GM12878 (cell line): ENCODE measurements around the gene HOXC9. TPM values are rescaled to one million over a fixed set of nuclear protein-coding genes. Genes with fewer than 3 reads are reported as not detected.

Experiments
- ATAC-seq: fragments of 200-7000 bp; cut with Tn5 transposase; 3 replicates; pipeline ENCODE4 v1.9.1; 2020; ENCODE audit warnings: mild to moderate bottlenecking, moderate library complexity
- BruUV-seq: library from RNA; stranded (reverse); fragments of 400-500 nt; replicated peaks from 2 replicates; lab custom pipeline; 2021; lab: Mats Ljungman, UMichigan
- CTCF ChIA-PET: fragments of 300-600 bp; sonication (Branson Sonifier 250); formaldehyde crosslinking; extraction: SDS; loops from one replicate; lab custom pipeline; 2021; ENCODE audit warnings: inconsistent platforms; lab: Yijun Ruan, JAX
- POLR2A ChIA-PET: fragments of 350-600 bp; formaldehyde crosslinking; extraction: SDS; loops from one replicate; lab custom pipeline; 2021; ENCODE audit warnings: inconsistent platforms; lab: Charles Lee
- RAD21 ChIA-PET: fragments of 300-600 bp; sonication (Branson Sonifier 250); formaldehyde crosslinking; loops from one replicate; lab custom pipeline; 2023; ENCODE audit warnings: antibody characterized with exemption; ENCODE audit not compliant: unreplicated experiment; lab: Charles Lee
- SMC1A ChIA-PET: fragments of 300-600 bp; sonication (Branson Sonifier 250); formaldehyde crosslinking; loops from one replicate; lab custom pipeline; 2023; ENCODE audit not compliant: unreplicated experiment, uncharacterized antibody; lab: Charles Lee
- DNase-seq: peaks from one replicate; pipeline ENCODE4 v3.0.0-alpha.2; 2011; ENCODE audit warnings: low read depth, low spot score
- FAIRE-seq: peaks from 3 replicates; lab custom pipeline; 2011; peaks lifted over from hg19 to GRCh38; lab: Jason Lieb, UNC
- H2AFZ ChIP-seq: 2 replicates; pipeline ENCODE4 v1.6.0; 2011; ENCODE audit warnings: low read depth, low read length, control low read depth; ENCODE audit not compliant: control insufficient read depth
- H3K27ac ChIP-seq: 2 replicates; pipeline ENCODE4 v1.5.1; 2011; ENCODE audit warnings: control low read depth; ENCODE audit not compliant: control insufficient read depth, insufficient read depth
- H3K27me3 ChIP-seq, 2 experiments: replicated peaks in 1 of 2; 2 replicates each; pipeline versions ENCODE4 v1.6.0 to v1.6.1; 2011; ENCODE audit warnings: low read length in 1 of 2; ENCODE audit not compliant: control insufficient read depth in 2 of 2, insufficient read depth in 2 of 2
- H3K36me3 ChIP-seq, 2 experiments: 2 replicates each; pipeline ENCODE4 v1.5.1; 2011; ENCODE audit warnings: low read length in 1 of 2; ENCODE audit not compliant: control insufficient read depth in 2 of 2, insufficient read depth in 2 of 2
- H3K4me1 ChIP-seq: 2 replicates; pipeline ENCODE4 v1.6.1; 2011; ENCODE audit warnings: mild to moderate bottlenecking, low read length, moderate library complexity, mixed read lengths; ENCODE audit not compliant: control insufficient read depth, insufficient read depth
- H3K4me2 ChIP-seq: 2 replicates; pipeline ENCODE4 v1.6.0; 2011; ENCODE audit warnings: control low read depth; ENCODE audit not compliant: control insufficient read depth, insufficient read depth
- H3K4me3 ChIP-seq: fragments of 200-600 bp; sonication (generic); 2 replicates; pipeline ENCODE4 v1.5.1; 2016
- H3K79me2 ChIP-seq: 2 replicates; pipeline ENCODE4 v1.6.0; 2011; ENCODE audit warnings: low read length; ENCODE audit not compliant: control insufficient read depth, insufficient read depth
- H3K9ac ChIP-seq: 2 replicates; pipeline ENCODE4 v1.8.0; 2011; ENCODE audit warnings: low read length, control low read depth, mixed read lengths; ENCODE audit not compliant: control insufficient read depth, insufficient read depth
- H3K9me3 ChIP-seq: replicated peaks from 3 replicates; pipeline ENCODE4 v1.5.1; 2011; ENCODE audit warnings: mild to moderate bottlenecking, low read length; ENCODE audit not compliant: control insufficient read depth, insufficient read depth
- H4K20me1 ChIP-seq: 2 replicates; pipeline ENCODE4 v1.6.0; 2011; ENCODE audit not compliant: control insufficient read depth, insufficient read depth
- BMI1 ChIP-seq: fragments of 450-650 bp; IDR thresholded peaks from 2 replicates; pipeline ENCODE4 v1.6.1; 2016; ENCODE audit warnings: mild to moderate bottlenecking, moderate library complexity, borderline replicate concordance
- EGR1 ChIP-seq, 2 experiments: IDR thresholded peaks; 1 replicate in 1 of 2; 2 replicates in 1 of 2; pipeline ENCODE4 v1.6.1; 2011 to 2012; ENCODE audit warnings: low read depth in 2 of 2, low read length in 2 of 2, borderline replicate concordance in 1 of 2, mild to moderate bottlenecking in 1 of 2, moderate library complexity in 1 of 2
- KAT2A ChIP-seq: conservative IDR thresholded peaks from 2 replicates; pipeline ENCODE4 v1.6.1; 2011; ENCODE audit warnings: low read depth, low read length; ENCODE audit not compliant: control insufficient read depth
- MYC ChIP-seq: IDR thresholded peaks from 2 replicates; pipeline ENCODE4 v1.6.1; 2011; ENCODE audit warnings: mild to moderate bottlenecking, low read length, moderate library complexity, inconsistent platforms; ENCODE audit not compliant: insufficient read depth, insufficient replicate concordance, insufficient read length, severe bottlenecking
- RCOR1 ChIP-seq: conservative IDR thresholded peaks from 2 replicates; pipeline ENCODE4 v1.6.1; 2012; ENCODE audit warnings: low read depth, low read length, improper control_type of control experiment
- RUNX3 ChIP-seq: IDR thresholded peaks from 2 replicates; pipeline ENCODE4 v1.6.1; 2012; ENCODE audit warnings: low read length, inconsistent platforms
- SUZ12 ChIP-seq: fragments of 200-600 bp; sonication (generic); IDR thresholded peaks from one replicate; pipeline ENCODE4 v1.6.1; 2018; ENCODE audit warnings: antibody characterized with exemption, mild to moderate bottlenecking; ENCODE audit not compliant: unreplicated experiment
- ZSCAN29 ChIP-seq: fragments of 450-650 bp; IDR thresholded peaks from 2 replicates; pipeline ENCODE4 v1.6.1; 2017; ENCODE audit warnings: mild to moderate bottlenecking, moderate library complexity
- WGBS: methylation state at CpG from one replicate; pipeline ENCODE4 v1.1.6; 2016; ENCODE audit warnings: low lambda C conversion rate; ENCODE audit not compliant: insufficient replicate concordance, insufficient coverage; ENCODE audit errors: missing lambda C conversion rate; 5-methylcytosine and 5-hydroxymethylcytosine counted together
- in situ Hi-C: fragments of 300-500 bp; cut with MboI; formaldehyde crosslinking; loops from 9 replicates; pipeline ENCODE4 v1.14.3; 2018; ENCODE audit warnings: mixed read lengths
- intact Hi-C: fragments of 100-400 bp; cut with micrococcal nuclease; formaldehyde crosslinking; loops from one replicate; pipeline ENCODE4 v1.14.2; 2022; ENCODE audit not compliant: unreplicated experiment
- polyA plus RNA-seq, 11 experiments: library from polyadenylated mRNA; depleted of rRNA in 4 of 11; unstranded in 6 of 11; stranded (reverse) in 5 of 11; fragments of >200 nt; fragmentation: Nextera tagmentation in 4 of 11; fragmentation: Illumina TruSeq in 1 of 11; extraction: Ambion mirVana in 4 of 11; extraction: Trizol in 1 of 11; gene quantifications; 1 replicate in 1 of 11; 2 replicates in 10 of 11; pipeline versions ENCODE4 v1.2.1 to v1.2.3, GENCODE V29; 2011 to 2016; ENCODE audit warnings: inconsistent platforms in 2 of 11, missing spikeins in 2 of 11, low read depth in 1 of 11
- total RNA-seq, 4 experiments: library from RNA; depleted of rRNA in 3 of 4; stranded (reverse); fragments of >200 nt in 3 of 4; fragmentation: Illumina TruSeq in 1 of 4; extraction: Trizol in 1 of 4; gene quantifications; 2 replicates each; pipeline versions ENCODE4 v1.2.1 to v1.2.3, GENCODE V29; 2013 to 2021
- TF ChIP-seq, protein P1 (sequence below): fragments of 150-350 bp; IDR thresholded peaks from 2 replicates; pipeline ENCODE4 v1.6.1; 2016; ENCODE audit warnings: low read depth, low read length
- TF ChIP-seq, protein P2 (sequence below): IDR thresholded peaks from 2 replicates; pipeline ENCODE4 v1.6.1; 2012; ENCODE audit warnings: low read length, inconsistent platforms
- TF ChIP-seq, protein P3 (sequence below): fragments of 450-650 bp; IDR thresholded peaks from 2 replicates; pipeline ENCODE4 v1.6.1; 2014; ENCODE audit warnings: mild to moderate bottlenecking

The HOXC9 gene
- total and polyA plus RNA-seq, 10 of the 15 experiments (the other 5 are each of a cell fraction or from before 2014, with no cell fraction given), result not detected

GRCh38 chr12:53985994-53986685 is 13.8 kb upstream of the HOXC9 start:
- in situ Hi-C loops, result no loop called here
- H2AFZ ChIP-seq, result no peak overlapping the region
- DNase-seq (no peak), FAIRE-seq (no peak), ATAC-seq (peak; percentile 64)
- peak overlapping the region; percentile 57; the same call in 1 of the 2 replicates for H3K4me2 ChIP-seq
- no peak overlapping the region for H3K27ac ChIP-seq
- SMC1A ChIA-PET, result interaction anchor here (0.6 to 4.5 kb wide), 10 partner anchors 10 to 229 kb away, joined by 3 to 29 read pairs (median 5); partner anchors contain the start of genes HOXC5 and HOXC9
- no peaks in the 10 kb centered on the region for H3K9me3 ChIP-seq
- H3K4me3 ChIP-seq, result no peak overlapping the region
- H3K36me3 ChIP-seq, result no peaks in the 10 kb centered on the region
- BruUV-seq, result no TSS peak
- H3K27me3 ChIP-seq, result peaks cover 30 to 57% of the 10 kb centered on the region in 2 experiments
- H3K9ac ChIP-seq, result no peak overlapping the region
- no peaks in the 10 kb centered on the region for H3K79me2 ChIP-seq
- H3K4me1 ChIP-seq, result peaks cover 17% of the 10 kb centered on the region
- WGBS, result 18% methylated on average over 48 of the region's 50 CpGs
- CTCF ChIA-PET, result interaction anchor here (0.5 to 5.5 kb wide), 26 partner anchors 9 to 349 kb away, joined by 3 to 54 read pairs (median 4); partner anchors contain the start of genes HOXC6, HOXC8, HOXC9 and SMUG1
- RAD21 ChIA-PET, result interaction anchor here (0.8 to 3.3 kb wide), 9 partner anchors 9 to 234 kb away, joined by 3 to 14 read pairs (median 3); partner anchors contain the start of gene HOXC8
- H4K20me1 ChIP-seq, result peaks cover 3% of the 10 kb centered on the region; the same call in 1 of the 2 replicates
- POLR2A ChIA-PET, result interaction anchor here (0.6 to 1.2 kb wide), 2 partner anchors 9 to 13 kb away, joined by 3 read pairs; no protein-coding TSS in a partner anchor
- intact Hi-C loops, result loop anchor here (2.0 to 10.0 kb wide), 4 partner anchors 191 to 281 kb away; no protein-coding TSS in a partner anchor
- TF ChIP-seq, protein P1, sequence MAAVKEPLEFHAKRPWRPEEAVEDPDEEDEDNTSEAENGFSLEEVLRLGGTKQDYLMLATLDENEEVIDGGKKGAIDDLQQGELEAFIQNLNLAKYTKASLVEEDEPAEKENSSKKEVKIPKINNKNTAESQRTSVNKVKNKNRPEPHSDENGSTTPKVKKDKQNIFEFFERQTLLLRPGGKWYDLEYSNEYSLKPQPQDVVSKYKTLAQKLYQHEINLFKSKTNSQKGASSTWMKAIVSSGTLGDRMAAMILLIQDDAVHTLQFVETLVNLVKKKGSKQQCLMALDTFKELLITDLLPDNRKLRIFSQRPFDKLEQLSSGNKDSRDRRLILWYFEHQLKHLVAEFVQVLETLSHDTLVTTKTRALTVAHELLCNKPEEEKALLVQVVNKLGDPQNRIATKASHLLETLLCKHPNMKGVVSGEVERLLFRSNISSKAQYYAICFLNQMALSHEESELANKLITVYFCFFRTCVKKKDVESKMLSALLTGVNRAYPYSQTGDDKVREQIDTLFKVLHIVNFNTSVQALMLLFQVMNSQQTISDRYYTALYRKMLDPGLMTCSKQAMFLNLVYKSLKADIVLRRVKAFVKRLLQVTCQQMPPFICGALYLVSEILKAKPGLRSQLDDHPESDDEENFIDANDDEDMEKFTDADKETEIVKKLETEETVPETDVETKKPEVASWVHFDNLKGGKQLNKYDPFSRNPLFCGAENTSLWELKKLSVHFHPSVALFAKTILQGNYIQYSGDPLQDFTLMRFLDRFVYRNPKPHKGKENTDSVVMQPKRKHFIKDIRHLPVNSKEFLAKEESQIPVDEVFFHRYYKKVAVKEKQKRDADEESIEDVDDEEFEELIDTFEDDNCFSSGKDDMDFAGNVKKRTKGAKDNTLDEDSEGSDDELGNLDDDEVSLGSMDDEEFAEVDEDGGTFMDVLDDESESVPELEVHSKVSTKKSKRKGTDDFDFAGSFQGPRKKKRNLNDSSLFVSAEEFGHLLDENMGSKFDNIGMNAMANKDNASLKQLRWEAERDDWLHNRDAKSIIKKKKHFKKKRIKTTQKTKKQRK, result no peak
- TF ChIP-seq MYC, result no peak
- peak; percentile 97 for TF ChIP-seq SUZ12
- TF ChIP-seq KAT2A, result no peak
- no peak for TF ChIP-seq RCOR1
- TF ChIP-seq RUNX3, result 0 out of 2 replicates have a peak, but pooled peaks have one; percentile 24
- TF ChIP-seq, protein P2, sequence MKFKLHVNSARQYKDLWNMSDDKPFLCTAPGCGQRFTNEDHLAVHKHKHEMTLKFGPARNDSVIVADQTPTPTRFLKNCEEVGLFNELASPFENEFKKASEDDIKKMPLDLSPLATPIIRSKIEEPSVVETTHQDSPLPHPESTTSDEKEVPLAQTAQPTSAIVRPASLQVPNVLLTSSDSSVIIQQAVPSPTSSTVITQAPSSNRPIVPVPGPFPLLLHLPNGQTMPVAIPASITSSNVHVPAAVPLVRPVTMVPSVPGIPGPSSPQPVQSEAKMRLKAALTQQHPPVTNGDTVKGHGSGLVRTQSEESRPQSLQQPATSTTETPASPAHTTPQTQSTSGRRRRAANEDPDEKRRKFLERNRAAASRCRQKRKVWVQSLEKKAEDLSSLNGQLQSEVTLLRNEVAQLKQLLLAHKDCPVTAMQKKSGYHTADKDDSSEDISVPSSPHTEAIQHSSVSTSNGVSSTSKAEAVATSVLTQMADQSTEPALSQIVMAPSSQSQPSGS, result no peak
- TF ChIP-seq BMI1, result no peak
- no peak for TF ChIP-seq ZSCAN29
- TF ChIP-seq, protein P3, sequence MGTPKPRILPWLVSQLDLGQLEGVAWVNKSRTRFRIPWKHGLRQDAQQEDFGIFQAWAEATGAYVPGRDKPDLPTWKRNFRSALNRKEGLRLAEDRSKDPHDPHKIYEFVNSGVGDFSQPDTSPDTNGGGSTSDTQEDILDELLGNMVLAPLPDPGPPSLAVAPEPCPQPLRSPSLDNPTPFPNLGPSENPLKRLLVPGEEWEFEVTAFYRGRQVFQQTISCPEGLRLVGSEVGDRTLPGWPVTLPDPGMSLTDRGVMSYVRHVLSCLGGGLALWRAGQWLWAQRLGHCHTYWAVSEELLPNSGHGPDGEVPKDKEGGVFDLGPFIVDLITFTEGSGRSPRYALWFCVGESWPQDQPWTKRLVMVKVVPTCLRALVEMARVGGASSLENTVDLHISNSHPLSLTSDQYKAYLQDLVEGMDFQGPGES, result no peak
- peak in 1 of 2 experiments; percentile 81; a peak in 2 of 3 replicates for TF ChIP-seq EGR1 (IDR thresholded peaks at IDR 0.05; ENCODE audit: borderline replicate concordance in 1 of 2, low read depth in 2 of 2, low read length in 2 of 2)
